ENCODE results near the gene KRT39. TPM values are rescaled to one million over a fixed set of nuclear protein-coding genes. Genes with fewer than 3 reads are reported as not detected.
A peak's percentile ranks its signal among the peaks of the same experiment; 100 is the strongest.

The KRT39 gene
- total and polyA plus RNA-seq, 10 of the 15 experiments (the other 5 are each of a cell fraction or from before 2014, with no cell fraction given): not detected

- TF ChIP-seq CUX1 (IDR thresholded peaks at IDR 0.05; ENCODE audit: insufficient replicate concordance, low read depth, low read length) (no peak), PKNOX1 (IDR thresholded peaks at IDR 0.05) (no peak), SMAD1 (IDR thresholded peaks at IDR 0.05; ENCODE audit: low read depth, partially characterized antibody) (no peak), ZNF217 (IDR thresholded peaks at IDR 0.05) (no peak), REST (IDR thresholded peaks at IDR 0.05; ENCODE audit: low read depth, low read length) (no peak), MTA2 (IDR thresholded peaks at IDR 0.05; ENCODE audit: low read depth) (no peak), ATF2 (IDR thresholded peaks at IDR 0.05; ENCODE audit: low read length) (no peak), SMARCA5 (IDR thresholded peaks at IDR 0.05) (no peak), SMC3 (IDR thresholded peaks at IDR 0.05; ENCODE audit: borderline replicate concordance, low read length) (peak; percentile 76; the same call in 1 of the 2 replicates), RBBP5 (conservative IDR thresholded peaks at IDR 0.05) (no peak)
Measured at GRCh38 chr17:40909351-40909750, 57.4 kb downstream of the KRT39 start (continued).

Small RNA genes within 50 kb of the gene (small RNA-seq; reads per million reads assigned to genes)
- gene KRTAP3-4P: not detected

Other genes starting within 250 kb of the KRT39 start
Only the 7 nearest of the 33 such genes appear.
- not detected in 2 replicates for gene KRT23, start 29.3 kb downstream of the KRT39 start, total RNA-seq (2014; rRNA removed)
- gene KRT23, start 29.3 kb downstream of the KRT39 start, total RNA-seq (2014; rRNA removed; fragmentation: Illumina TruSeq; extraction: Trizol): not detected in 2 replicates
- gene KRT23, start 29.3 kb downstream of the KRT39 start, total RNA-seq (2021): not detected in 2 replicates
- gene KRT23, start 29.3 kb downstream of the KRT39 start, polyA plus RNA-seq (2011; rRNA removed): not detected in 2 replicates
- gene KRT23, start 29.3 kb downstream of the KRT39 start, polyA plus RNA-seq (2014; fragmentation: Illumina TruSeq; extraction: Trizol): not detected in 2 replicates
- not detected for gene KRT23, start 29.3 kb downstream of the KRT39 start, polyA plus RNA-seq (2014; fragmentation: Nextera tagmentation; extraction: Ambion mirVana)
- gene KRT23, start 29.3 kb downstream of the KRT39 start, polyA plus RNA-seq (2014; rRNA removed): not detected in 2 replicates
- not detected for gene KRT23, start 29.3 kb downstream of the KRT39 start, polyA plus RNA-seq (2016; fragmentation: Nextera tagmentation; extraction: Ambion mirVana)
- not detected in 2 replicates for gene KRT40, start 17.4 kb upstream of the KRT39 start, total RNA-seq (2014; rRNA removed)
- gene KRT40, start 17.4 kb upstream of the KRT39 start, total RNA-seq (2014; rRNA removed; fragmentation: Illumina TruSeq; extraction: Trizol): not detected in 2 replicates
- not detected in 2 replicates for gene KRT40, start 17.4 kb upstream of the KRT39 start, total RNA-seq (2021)
- not detected in 2 replicates for gene KRT40, start 17.4 kb upstream of the KRT39 start, polyA plus RNA-seq (2011; rRNA removed)
- gene KRT40, start 17.4 kb upstream of the KRT39 start, polyA plus RNA-seq (2014; fragmentation: Illumina TruSeq; extraction: Trizol): not detected in 2 replicates
- gene KRT40, start 17.4 kb upstream of the KRT39 start, polyA plus RNA-seq (2014; fragmentation: Nextera tagmentation; extraction: Ambion mirVana): not detected
- not detected in 2 replicates for gene KRT40, start 17.4 kb upstream of the KRT39 start, polyA plus RNA-seq (2014; rRNA removed)
- not detected for gene KRT40, start 17.4 kb upstream of the KRT39 start, polyA plus RNA-seq (2016; fragmentation: Nextera tagmentation; extraction: Ambion mirVana)
- not detected in 2 replicates for gene KRTAP3-3, start 27.2 kb upstream of the KRT39 start, total RNA-seq (2014; rRNA removed)
- gene KRTAP3-3, start 27.2 kb upstream of the KRT39 start, total RNA-seq (2014; rRNA removed; fragmentation: Illumina TruSeq; extraction: Trizol): not detected in 2 replicates
- not detected in 2 replicates for gene KRTAP3-3, start 27.2 kb upstream of the KRT39 start, total RNA-seq (2021)
- gene KRTAP3-3, start 27.2 kb upstream of the KRT39 start, polyA plus RNA-seq (2011; rRNA removed): not detected in 2 replicates
- gene KRTAP3-3, start 27.2 kb upstream of the KRT39 start, polyA plus RNA-seq (2014; fragmentation: Illumina TruSeq; extraction: Trizol): not detected in 2 replicates
- not detected for gene KRTAP3-3, start 27.2 kb upstream of the KRT39 start, polyA plus RNA-seq (2014; fragmentation: Nextera tagmentation; extraction: Ambion mirVana)
- not detected in 2 replicates for gene KRTAP3-3, start 27.2 kb upstream of the KRT39 start, polyA plus RNA-seq (2014; rRNA removed)
- not detected for gene KRTAP3-3, start 27.2 kb upstream of the KRT39 start, polyA plus RNA-seq (2016; fragmentation: Nextera tagmentation; extraction: Ambion mirVana)
- not detected in 2 replicates for gene KRTAP3-2, start 33.0 kb upstream of the KRT39 start, total RNA-seq (2014; rRNA removed)
- not detected in 2 replicates for gene KRTAP3-2, start 33.0 kb upstream of the KRT39 start, total RNA-seq (2014; rRNA removed; fragmentation: Illumina TruSeq; extraction: Trizol)
- gene KRTAP3-2, start 33.0 kb upstream of the KRT39 start, total RNA-seq (2021): not detected in 2 replicates
- not detected in 2 replicates for gene KRTAP3-2, start 33.0 kb upstream of the KRT39 start, polyA plus RNA-seq (2011; rRNA removed)
- not detected in 2 replicates for gene KRTAP3-2, start 33.0 kb upstream of the KRT39 start, polyA plus RNA-seq (2014; fragmentation: Illumina TruSeq; extraction: Trizol)
- not detected for gene KRTAP3-2, start 33.0 kb upstream of the KRT39 start, polyA plus RNA-seq (2014; fragmentation: Nextera tagmentation; extraction: Ambion mirVana)
- not detected in 2 replicates for gene KRTAP3-2, start 33.0 kb upstream of the KRT39 start, polyA plus RNA-seq (2014; rRNA removed)
- not detected for gene KRTAP3-2, start 33.0 kb upstream of the KRT39 start, polyA plus RNA-seq (2016; fragmentation: Nextera tagmentation; extraction: Ambion mirVana)
- not detected in 2 replicates for gene KRTAP3-1, start 42.2 kb upstream of the KRT39 start, total RNA-seq (2014; rRNA removed)
- gene KRTAP3-1, start 42.2 kb upstream of the KRT39 start, total RNA-seq (2014; rRNA removed; fragmentation: Illumina TruSeq; extraction: Trizol): not detected in 2 replicates
- gene KRTAP3-1, start 42.2 kb upstream of the KRT39 start, total RNA-seq (2021): not detected in 2 replicates
- gene KRTAP3-1, start 42.2 kb upstream of the KRT39 start, polyA plus RNA-seq (2011; rRNA removed): not detected in 2 replicates
- gene KRTAP3-1, start 42.2 kb upstream of the KRT39 start, polyA plus RNA-seq (2014; fragmentation: Illumina TruSeq; extraction: Trizol): not detected in 2 replicates
- not detected for gene KRTAP3-1, start 42.2 kb upstream of the KRT39 start, polyA plus RNA-seq (2014; fragmentation: Nextera tagmentation; extraction: Ambion mirVana)
- not detected in 2 replicates for gene KRTAP3-1, start 42.2 kb upstream of the KRT39 start, polyA plus RNA-seq (2014; rRNA removed)
- gene KRTAP3-1, start 42.2 kb upstream of the KRT39 start, polyA plus RNA-seq (2016; fragmentation: Nextera tagmentation; extraction: Ambion mirVana): not detected
- gene KRTAP1-5, start 60.3 kb upstream of the KRT39 start, total RNA-seq (2014; rRNA removed): not detected in 2 replicates
- gene KRTAP1-5, start 60.3 kb upstream of the KRT39 start, total RNA-seq (2014; rRNA removed; fragmentation: Illumina TruSeq; extraction: Trizol): not detected in 2 replicates
- gene KRTAP1-5, start 60.3 kb upstream of the KRT39 start, total RNA-seq (2021): not detected in 2 replicates
- not detected in 2 replicates for gene KRTAP1-5, start 60.3 kb upstream of the KRT39 start, polyA plus RNA-seq (2011; rRNA removed)
- gene KRTAP1-5, start 60.3 kb upstream of the KRT39 start, polyA plus RNA-seq (2014; fragmentation: Illumina TruSeq; extraction: Trizol): not detected in 2 replicates
- gene KRTAP1-5, start 60.3 kb upstream of the KRT39 start, polyA plus RNA-seq (2014; fragmentation: Nextera tagmentation; extraction: Ambion mirVana): not detected
- not detected in 2 replicates for gene KRTAP1-5, start 60.3 kb upstream of the KRT39 start, polyA plus RNA-seq (2014; rRNA removed)
- gene KRTAP1-5, start 60.3 kb upstream of the KRT39 start, polyA plus RNA-seq (2016; fragmentation: Nextera tagmentation; extraction: Ambion mirVana): not detected
- gene KRTAP1-4, start 63.2 kb upstream of the KRT39 start, total RNA-seq (2014; rRNA removed): not detected in 2 replicates
- gene KRTAP1-4, start 63.2 kb upstream of the KRT39 start, total RNA-seq (2014; rRNA removed; fragmentation: Illumina TruSeq; extraction: Trizol): not detected in 2 replicates
- gene KRTAP1-4, start 63.2 kb upstream of the KRT39 start, total RNA-seq (2021): not detected in 2 replicates
- gene KRTAP1-4, start 63.2 kb upstream of the KRT39 start, polyA plus RNA-seq (2011; rRNA removed): not detected in 2 replicates
- gene KRTAP1-4, start 63.2 kb upstream of the KRT39 start, polyA plus RNA-seq (2014; fragmentation: Illumina TruSeq; extraction: Trizol): not detected in 2 replicates
- gene KRTAP1-4, start 63.2 kb upstream of the KRT39 start, polyA plus RNA-seq (2014; fragmentation: Nextera tagmentation; extraction: Ambion mirVana): not detected
- gene KRTAP1-4, start 63.2 kb upstream of the KRT39 start, polyA plus RNA-seq (2014; rRNA removed): not detected in 2 replicates
- gene KRTAP1-4, start 63.2 kb upstream of the KRT39 start, polyA plus RNA-seq (2016; fragmentation: Nextera tagmentation; extraction: Ambion mirVana): not detected

Data from GM12878 (cell line).